ENCODE results near the gene ADAMTS19. TPM values are rescaled to one million over a fixed set of nuclear protein-coding genes. Genes with fewer than 3 reads are reported as not detected.

ADAMTS19 gene
- total RNA-seq, 2 experiments from 2014 or later = not detected

DNA sequence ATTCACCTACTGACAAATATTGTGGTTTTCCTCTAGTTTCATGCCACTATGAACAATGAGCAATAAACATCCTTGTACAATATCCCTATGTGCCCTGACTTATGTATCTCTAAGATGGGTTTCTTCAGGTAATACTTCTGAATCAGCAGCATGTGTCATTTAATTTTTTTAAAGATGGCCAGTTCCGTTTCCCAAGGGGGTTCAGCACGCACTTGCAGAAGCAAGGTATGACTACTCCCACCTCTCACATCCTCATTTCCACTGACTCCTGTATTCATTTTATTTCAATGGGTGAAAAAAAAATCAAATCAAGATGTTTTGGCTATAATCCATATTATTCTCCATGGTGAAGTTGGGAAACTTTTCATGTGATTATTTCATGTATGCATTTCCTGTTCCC lies 14.7 kb upstream of the ADAMTS19 start:
- no peaks in the 10 kb centered on the region for H3K36me3 Mint-ChIP-seq (ENCODE audit: low read depth)
- peaks cover 2% of the 10 kb centered on the region for H3K27me3 Mint-ChIP-seq
- POLR2A ChIA-PET = no interaction called here
- DNase-seq (no peak), ATAC-seq (no peak)
- H3K4me1 Mint-ChIP-seq = no peaks in the 10 kb centered on the region
- H3K27ac Mint-ChIP-seq = no peak overlapping the region
- no peak overlapping the region for H3K4me3 Mint-ChIP-seq
- CTCF ChIA-PET = no interaction called here
- intact Hi-C loops (cut with DNase I, micrococcal nuclease) = no loop called here
- no peaks in the 10 kb centered on the region for H3K9me3 Mint-ChIP-seq (ENCODE audit: low read depth)

GRCh38 chr5:129447968-129448367 lies 12.1 kb upstream of the ADAMTS19 start:
- ATAC-seq (no peak), DNase-seq (no peak)
- no peaks in the 10 kb centered on the region for H3K36me3 Mint-ChIP-seq (ENCODE audit: low read depth)
- intact Hi-C loops (cut with DNase I, micrococcal nuclease) = no loop called here
- H3K27ac Mint-ChIP-seq = no peak overlapping the region
- no peaks in the 10 kb centered on the region for H3K4me1 Mint-ChIP-seq
- POLR2A ChIA-PET = no interaction called here
- no peak overlapping the region for H3K4me3 Mint-ChIP-seq
- H3K27me3 Mint-ChIP-seq = peaks cover 2% of the 10 kb centered on the region
- CTCF ChIA-PET = interaction anchor here (0.6 kb wide), 1 partner anchor 42 kb away, joined by 3 read pairs; no protein-coding TSS in a partner anchor
- H3K9me3 Mint-ChIP-seq (ENCODE audit: low read depth) = no peaks in the 10 kb centered on the region

DNA sequence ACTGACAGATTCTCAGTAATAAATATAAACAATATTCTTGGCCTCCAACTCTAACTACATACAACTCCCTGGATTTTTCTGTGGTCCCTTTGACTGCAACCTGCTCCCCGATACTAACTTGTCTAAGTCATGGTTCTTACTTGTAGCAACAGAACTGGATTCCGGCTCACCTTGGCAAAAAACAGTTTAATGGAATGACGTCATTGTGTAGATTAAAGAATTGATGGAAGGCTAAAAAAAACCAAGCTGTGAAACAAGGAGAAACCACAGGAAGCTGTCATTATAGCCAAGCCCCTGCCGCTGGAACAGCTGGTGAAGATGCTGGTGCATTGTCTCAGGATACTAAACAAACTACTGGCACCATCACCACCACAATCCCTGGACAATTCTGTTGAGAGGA lies 11.4 kb upstream of the ADAMTS19 start:
- POLR2A ChIA-PET = no interaction called here

DNA sequence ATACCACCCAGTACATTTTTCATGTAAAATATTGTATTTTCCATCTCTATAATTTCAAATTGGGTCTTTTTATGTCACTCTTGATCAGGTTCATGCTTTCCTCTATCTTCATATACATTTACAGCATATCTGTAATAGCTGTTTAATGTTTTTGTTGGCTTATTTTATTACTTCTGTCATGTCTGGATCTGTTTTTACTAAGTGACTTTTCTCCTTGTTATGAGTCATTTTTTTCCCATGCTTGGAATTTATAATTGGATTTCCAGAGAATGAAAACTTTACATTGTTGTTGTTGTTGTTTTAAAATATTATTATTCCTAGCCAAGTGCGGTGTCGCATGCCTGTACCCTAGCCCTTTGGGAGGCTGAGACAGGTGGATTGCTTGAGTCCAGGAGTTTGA lies 5.6 kb upstream of the ADAMTS19 start:
- intact Hi-C loops (cut with DNase I, micrococcal nuclease) = no loop called here
- ATAC-seq (no peak), DNase-seq (no peak)
- Mint-ChIP-seq H3K9me3 (ENCODE audit: low read depth) (no peaks in the 10 kb centered on the region), H3K27ac (no peak overlapping the region), H3K4me1 (no peaks in the 10 kb centered on the region), H3K4me3 (no peak overlapping the region), H3K36me3 (ENCODE audit: low read depth) (no peaks in the 10 kb centered on the region), H3K27me3 (peaks cover 15% of the 10 kb centered on the region)
- ChIA-PET POLR2A (no interaction called here), CTCF (no interaction called here)

More for the DNA sequence above, 11.4 kb upstream of the ADAMTS19 start:
- CTCF ChIA-PET = no interaction called here
- intact Hi-C loops (cut with DNase I, micrococcal nuclease) = no loop called here
- no peak for ATAC-seq
- peaks cover 2% of the 10 kb centered on the region for H3K27me3 Mint-ChIP-seq
- no peaks in the 10 kb centered on the region for H3K36me3 Mint-ChIP-seq (ENCODE audit: low read depth)
- no peaks in the 10 kb centered on the region for H3K9me3 Mint-ChIP-seq (ENCODE audit: low read depth)
- no peak overlapping the region for H3K4me3 Mint-ChIP-seq
- no peak for DNase-seq
- no peaks in the 10 kb centered on the region for H3K4me1 Mint-ChIP-seq
- no peak overlapping the region for H3K27ac Mint-ChIP-seq

DNA sequence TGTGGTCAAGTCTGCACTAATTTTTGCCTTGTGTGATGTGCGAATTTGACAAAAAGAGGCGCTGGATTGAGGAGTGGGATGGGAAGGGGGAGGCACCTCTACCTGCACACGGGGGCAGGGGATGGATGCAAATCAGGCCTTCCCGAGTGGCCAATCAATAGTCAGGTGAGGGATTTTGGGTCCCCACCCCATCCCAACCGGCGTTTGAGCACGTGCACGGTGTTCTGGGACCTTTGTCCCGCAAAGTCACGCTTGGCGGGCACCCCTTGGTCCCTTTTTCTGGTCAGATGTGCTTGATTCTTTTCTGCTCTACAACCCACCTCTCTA lies 685 bp upstream of the ADAMTS19 start:
- H3K27me3 Mint-ChIP-seq = peaks cover 41% of the 10 kb centered on the region
- CTCF ChIA-PET = no interaction called here

GRCh38 chr5:129460672-129460935 lies 506 bp downstream of the ADAMTS19 start:
- DNase-seq = no peak
- intact Hi-C loops (cut with DNase I, micrococcal nuclease) = loop anchor here in 1 of 2 experiments (5.0 kb wide), 1 partner anchor 307 kb away; no protein-coding TSS in a partner anchor
- ATAC-seq = no peak
- no peaks in the 10 kb centered on the region for H3K9me3 Mint-ChIP-seq (ENCODE audit: low read depth)
- CTCF ChIA-PET = no interaction called here
- H3K4me3 Mint-ChIP-seq = peak overlapping the region; percentile 56
- H3K27me3 Mint-ChIP-seq = peaks cover 39% of the 10 kb centered on the region
- H3K27ac Mint-ChIP-seq = no peak overlapping the region
- POLR2A ChIA-PET = no interaction called here
- H3K36me3 Mint-ChIP-seq (ENCODE audit: low read depth) = peaks cover 1% of the 10 kb centered on the region
- peaks cover 11% of the 10 kb centered on the region for H3K4me1 Mint-ChIP-seq

More for the DNA sequence above, 685 bp upstream of the ADAMTS19 start:
- ATAC-seq (no peak), DNase-seq (no peak)
- POLR2A ChIA-PET = no interaction called here
- H3K4me3 Mint-ChIP-seq = no peak overlapping the region
- H3K9me3 Mint-ChIP-seq (ENCODE audit: low read depth) = no peaks in the 10 kb centered on the region
- intact Hi-C loops (cut with DNase I, micrococcal nuclease) = no loop called here
- H3K36me3 Mint-ChIP-seq (ENCODE audit: low read depth) = peaks cover 1% of the 10 kb centered on the region
- H3K4me1 Mint-ChIP-seq = peaks cover 11% of the 10 kb centered on the region
- no peak overlapping the region for H3K27ac Mint-ChIP-seq

DNA sequence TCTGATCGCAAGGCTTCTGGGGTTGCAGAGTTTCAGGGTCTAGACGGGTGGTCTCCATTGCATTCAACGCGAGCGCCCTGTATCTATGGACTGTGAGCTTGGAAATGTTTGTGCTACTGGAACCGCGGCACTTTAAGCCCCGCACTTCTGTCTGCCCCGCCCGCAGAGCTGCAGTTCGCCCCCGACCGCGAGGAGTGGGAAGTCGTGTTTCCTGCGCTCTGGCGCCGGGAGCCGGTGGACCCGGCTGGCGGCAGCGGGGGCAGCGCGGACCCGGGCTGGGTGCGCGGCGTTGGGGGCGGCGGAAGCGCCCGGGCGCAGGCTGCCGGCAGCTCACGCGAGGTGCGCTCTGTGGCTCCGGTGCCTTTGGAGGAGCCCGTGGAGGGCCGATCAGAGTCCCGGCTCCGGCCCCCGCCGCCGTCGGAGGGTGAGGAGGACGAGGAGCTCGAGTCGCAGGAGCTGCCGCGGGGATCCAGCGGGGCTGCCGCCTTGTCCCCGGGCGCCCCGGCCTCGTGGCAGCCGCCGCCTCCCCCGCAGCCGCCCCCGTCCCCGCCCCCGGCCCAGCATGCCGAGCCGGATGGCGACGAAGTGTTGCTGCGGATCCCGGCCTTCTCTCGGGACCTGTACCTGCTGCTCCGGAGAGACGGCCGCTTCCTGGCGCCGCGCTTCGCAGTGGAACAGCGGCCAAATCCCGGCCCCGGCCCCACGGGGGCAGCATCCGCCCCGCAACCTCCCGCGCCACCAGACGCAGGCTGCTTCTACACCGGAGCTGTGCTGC lies 1.0 kb downstream of the ADAMTS19 start:
- H3K27ac Mint-ChIP-seq = no peak overlapping the region
- H3K27me3 Mint-ChIP-seq = peaks cover 39% of the 10 kb centered on the region
- intact Hi-C loops (cut with DNase I, micrococcal nuclease) = loop anchor here in 1 of 2 experiments (5.0 kb wide), 1 partner anchor 306 kb away; no protein-coding TSS in a partner anchor
- peak; percentile 54 for DNase-seq
- ChIA-PET POLR2A (no interaction called here), CTCF (interaction anchor here (0.6 kb wide), 1 partner anchor 307 kb away, joined by 3 read pairs; no protein-coding TSS in a partner anchor)
- peaks cover 1% of the 10 kb centered on the region for H3K36me3 Mint-ChIP-seq (ENCODE audit: low read depth)
- H3K4me3 Mint-ChIP-seq = no peak overlapping the region
- H3K4me1 Mint-ChIP-seq = peaks cover 11% of the 10 kb centered on the region
- ATAC-seq = peak; percentile 68
- H3K9me3 Mint-ChIP-seq (ENCODE audit: low read depth) = no peaks in the 10 kb centered on the region

GRCh38 chr5:129461711-129462332 lies 1.7 kb downstream of the ADAMTS19 start:
- Mint-ChIP-seq H3K27ac (no peak overlapping the region), H3K27me3 (peaks cover 39% of the 10 kb centered on the region), H3K9me3 (ENCODE audit: low read depth) (no peaks in the 10 kb centered on the region), H3K4me1 (peaks cover 11% of the 10 kb centered on the region), H3K36me3 (ENCODE audit: low read depth) (peaks cover 1% of the 10 kb centered on the region), H3K4me3 (peak overlapping the region; percentile 24)
- DNase-seq (no peak), ATAC-seq (no peak)
- CTCF ChIA-PET = interaction anchor here (0.6 kb wide), 1 partner anchor 306 kb away, joined by 3 read pairs; no protein-coding TSS in a partner anchor
- POLR2A ChIA-PET = no interaction called here
- intact Hi-C loops (cut with DNase I, micrococcal nuclease) = loop anchor here in 1 of 2 experiments (5.0 kb wide), 1 partner anchor 305 kb away; no protein-coding TSS in a partner anchor

- H3K27ac Mint-ChIP-seq = no peak overlapping the region
- ATAC-seq (no peak), DNase-seq (no peak)
- H3K9me3 Mint-ChIP-seq (ENCODE audit: low read depth) = no peaks in the 10 kb centered on the region
- peaks cover 16% of the 10 kb centered on the region for H3K27me3 Mint-ChIP-seq
- CTCF ChIA-PET = no interaction called here
- no peak overlapping the region for H3K4me3 Mint-ChIP-seq
- peaks cover 5% of the 10 kb centered on the region for H3K4me1 Mint-ChIP-seq
- H3K36me3 Mint-ChIP-seq (ENCODE audit: low read depth) = no peaks in the 10 kb centered on the region
- POLR2A ChIA-PET = no interaction called here
- intact Hi-C loops (cut with DNase I, micrococcal nuclease) = no loop called here
These were observed 5.8 kb downstream of the ADAMTS19 start for GRCh38 chr5:129465776-129466344.

DNA sequence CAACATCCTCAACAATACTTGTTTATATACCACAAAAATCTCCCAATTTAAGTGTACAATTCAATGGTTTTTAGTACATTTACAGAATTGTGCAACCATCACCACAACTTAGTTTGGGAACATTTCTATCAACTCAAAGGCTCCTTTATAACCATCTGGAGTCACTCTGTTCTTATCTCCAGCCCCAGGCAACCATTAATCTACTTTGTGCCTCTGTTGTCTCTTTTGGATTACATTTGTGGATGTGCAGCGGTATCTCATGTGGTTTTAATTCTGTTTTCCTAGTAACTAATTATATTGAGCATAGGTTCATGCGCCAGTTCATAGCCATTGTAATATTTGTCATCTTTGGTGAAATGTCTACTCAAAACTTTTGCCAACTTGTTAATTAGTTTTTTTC lies 14.4 kb downstream of the ADAMTS19 start:
- Mint-ChIP-seq H3K4me3 (no peak overlapping the region), H3K9me3 (ENCODE audit: low read depth) (no peaks in the 10 kb centered on the region), H3K36me3 (ENCODE audit: low read depth) (no peaks in the 10 kb centered on the region), H3K27ac (no peak overlapping the region), H3K4me1 (no peaks in the 10 kb centered on the region), H3K27me3 (peaks cover 3% of the 10 kb centered on the region)
- ChIA-PET POLR2A (no interaction called here), CTCF (no interaction called here)
- ATAC-seq = no peak
- DNase-seq = no peak
- intact Hi-C loops (cut with DNase I, micrococcal nuclease) = no loop called here

DNA sequence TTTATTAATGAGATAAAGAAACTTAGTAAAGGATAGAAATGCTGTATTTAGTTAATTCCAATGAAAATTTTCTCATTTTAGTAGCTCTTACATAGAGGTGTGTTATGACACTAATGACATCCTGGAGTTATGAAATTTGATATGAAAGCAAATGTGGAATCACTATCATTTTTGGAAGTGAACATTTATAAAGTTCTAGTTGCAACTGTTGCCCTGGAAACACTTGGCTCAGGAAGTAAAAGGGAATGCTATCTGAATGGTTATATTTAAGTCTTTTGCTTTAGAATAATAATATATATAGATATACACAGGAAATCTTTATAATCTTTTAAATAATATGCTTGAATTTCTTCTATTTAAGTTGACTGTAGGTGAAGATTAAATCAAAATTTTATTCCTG lies 16.7 kb downstream of the ADAMTS19 start:
- no peaks in the 10 kb centered on the region for H3K9me3 Mint-ChIP-seq (ENCODE audit: low read depth)
- ChIA-PET CTCF (no interaction called here), POLR2A (no interaction called here)
- DNase-seq = no peak
- intact Hi-C loops (cut with DNase I, micrococcal nuclease) = no loop called here
- no peaks in the 10 kb centered on the region for H3K36me3 Mint-ChIP-seq (ENCODE audit: low read depth)
- no peak overlapping the region for H3K27ac Mint-ChIP-seq
- H3K27me3 Mint-ChIP-seq = peaks cover 3% of the 10 kb centered on the region
- H3K4me3 Mint-ChIP-seq = no peak overlapping the region
- ATAC-seq = no peak
- no peaks in the 10 kb centered on the region for H3K4me1 Mint-ChIP-seq

DNA sequence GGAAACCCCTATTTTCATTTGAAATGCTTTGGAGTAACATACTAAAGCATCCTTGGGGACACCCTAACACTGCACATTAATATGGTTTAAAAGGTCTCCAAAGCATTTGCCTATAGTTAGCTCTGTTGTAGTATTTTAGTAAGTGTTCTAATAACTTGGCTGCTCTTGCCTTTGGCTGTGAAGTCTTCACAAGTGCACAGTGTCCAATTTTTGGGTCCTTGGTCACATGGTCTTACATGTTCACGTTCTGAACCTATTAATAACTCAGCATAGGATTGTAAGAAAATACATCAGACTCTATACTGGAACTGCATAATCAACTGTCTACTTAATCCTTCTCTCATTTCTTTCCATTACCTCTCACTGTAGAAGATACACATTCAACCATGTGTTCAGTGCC lies 17.4 kb downstream of the ADAMTS19 start:
- H3K9me3 Mint-ChIP-seq (ENCODE audit: low read depth) = no peaks in the 10 kb centered on the region
- intact Hi-C loops (cut with DNase I, micrococcal nuclease) = no loop called here

More for the DNA sequence above, 17.4 kb downstream of the ADAMTS19 start:
- Mint-ChIP-seq H3K27me3 (peaks cover 3% of the 10 kb centered on the region), H3K27ac (no peak overlapping the region), H3K4me1 (no peaks in the 10 kb centered on the region), H3K36me3 (ENCODE audit: low read depth) (no peaks in the 10 kb centered on the region), H3K4me3 (no peak overlapping the region)
- DNase-seq (no peak), ATAC-seq (no peak)
- CTCF ChIA-PET = interaction anchor here (0.6 kb wide), 1 partner anchor 1379 kb away, joined by 6 read pairs; no protein-coding TSS in a partner anchor
- POLR2A ChIA-PET = no interaction called here
